Measurements from ENCODE around the gene NR1D1. TPM values are rescaled to one million over a fixed set of nuclear protein-coding genes. Genes with fewer than 3 reads are reported as not detected.

Gene NR1D1
- total and polyA plus RNA-seq, 2 of the 8 experiments (the other 6 are each of a cell fraction or from before 2014, with no cell fraction given) = 1.5 to 4.6 TPM

DNA sequence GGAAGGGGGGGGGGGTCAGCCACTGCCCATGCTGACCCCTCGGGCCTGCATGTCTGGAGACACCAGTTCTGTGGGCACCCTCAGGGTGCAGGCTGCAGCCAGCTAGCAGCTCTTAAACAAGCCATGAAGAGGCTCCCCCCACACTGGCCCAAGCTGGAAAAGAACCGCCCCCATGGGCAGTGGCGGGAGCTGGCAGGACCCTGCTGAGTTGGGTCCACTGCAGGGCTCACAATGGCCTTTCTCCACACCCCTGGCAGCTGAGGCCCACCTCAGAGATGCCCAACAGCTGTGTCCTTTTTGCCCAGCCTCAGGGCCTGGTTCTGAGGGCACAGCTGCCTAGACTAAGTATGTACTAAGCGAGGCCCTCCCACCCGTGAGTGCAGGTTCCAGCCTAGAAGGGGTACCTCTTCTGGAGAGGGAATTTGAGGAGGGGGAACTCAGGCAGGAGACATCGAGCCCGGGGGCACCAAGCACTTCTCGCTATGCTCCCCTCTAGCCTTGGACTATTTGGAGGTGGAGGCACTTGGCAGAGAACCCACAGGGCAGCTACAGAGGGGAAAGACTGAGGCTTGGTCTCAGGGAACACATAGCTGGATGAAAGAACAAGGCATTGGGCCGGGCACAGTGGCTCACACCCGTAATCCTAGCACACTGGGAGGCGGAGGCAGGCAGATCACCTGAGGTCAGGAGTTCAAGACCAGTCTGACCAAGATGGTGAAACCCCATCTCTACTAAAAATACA lies 34.4 kb downstream of the NR1D1 start (continued):
- TF ChIP-seq, protein P1, sequence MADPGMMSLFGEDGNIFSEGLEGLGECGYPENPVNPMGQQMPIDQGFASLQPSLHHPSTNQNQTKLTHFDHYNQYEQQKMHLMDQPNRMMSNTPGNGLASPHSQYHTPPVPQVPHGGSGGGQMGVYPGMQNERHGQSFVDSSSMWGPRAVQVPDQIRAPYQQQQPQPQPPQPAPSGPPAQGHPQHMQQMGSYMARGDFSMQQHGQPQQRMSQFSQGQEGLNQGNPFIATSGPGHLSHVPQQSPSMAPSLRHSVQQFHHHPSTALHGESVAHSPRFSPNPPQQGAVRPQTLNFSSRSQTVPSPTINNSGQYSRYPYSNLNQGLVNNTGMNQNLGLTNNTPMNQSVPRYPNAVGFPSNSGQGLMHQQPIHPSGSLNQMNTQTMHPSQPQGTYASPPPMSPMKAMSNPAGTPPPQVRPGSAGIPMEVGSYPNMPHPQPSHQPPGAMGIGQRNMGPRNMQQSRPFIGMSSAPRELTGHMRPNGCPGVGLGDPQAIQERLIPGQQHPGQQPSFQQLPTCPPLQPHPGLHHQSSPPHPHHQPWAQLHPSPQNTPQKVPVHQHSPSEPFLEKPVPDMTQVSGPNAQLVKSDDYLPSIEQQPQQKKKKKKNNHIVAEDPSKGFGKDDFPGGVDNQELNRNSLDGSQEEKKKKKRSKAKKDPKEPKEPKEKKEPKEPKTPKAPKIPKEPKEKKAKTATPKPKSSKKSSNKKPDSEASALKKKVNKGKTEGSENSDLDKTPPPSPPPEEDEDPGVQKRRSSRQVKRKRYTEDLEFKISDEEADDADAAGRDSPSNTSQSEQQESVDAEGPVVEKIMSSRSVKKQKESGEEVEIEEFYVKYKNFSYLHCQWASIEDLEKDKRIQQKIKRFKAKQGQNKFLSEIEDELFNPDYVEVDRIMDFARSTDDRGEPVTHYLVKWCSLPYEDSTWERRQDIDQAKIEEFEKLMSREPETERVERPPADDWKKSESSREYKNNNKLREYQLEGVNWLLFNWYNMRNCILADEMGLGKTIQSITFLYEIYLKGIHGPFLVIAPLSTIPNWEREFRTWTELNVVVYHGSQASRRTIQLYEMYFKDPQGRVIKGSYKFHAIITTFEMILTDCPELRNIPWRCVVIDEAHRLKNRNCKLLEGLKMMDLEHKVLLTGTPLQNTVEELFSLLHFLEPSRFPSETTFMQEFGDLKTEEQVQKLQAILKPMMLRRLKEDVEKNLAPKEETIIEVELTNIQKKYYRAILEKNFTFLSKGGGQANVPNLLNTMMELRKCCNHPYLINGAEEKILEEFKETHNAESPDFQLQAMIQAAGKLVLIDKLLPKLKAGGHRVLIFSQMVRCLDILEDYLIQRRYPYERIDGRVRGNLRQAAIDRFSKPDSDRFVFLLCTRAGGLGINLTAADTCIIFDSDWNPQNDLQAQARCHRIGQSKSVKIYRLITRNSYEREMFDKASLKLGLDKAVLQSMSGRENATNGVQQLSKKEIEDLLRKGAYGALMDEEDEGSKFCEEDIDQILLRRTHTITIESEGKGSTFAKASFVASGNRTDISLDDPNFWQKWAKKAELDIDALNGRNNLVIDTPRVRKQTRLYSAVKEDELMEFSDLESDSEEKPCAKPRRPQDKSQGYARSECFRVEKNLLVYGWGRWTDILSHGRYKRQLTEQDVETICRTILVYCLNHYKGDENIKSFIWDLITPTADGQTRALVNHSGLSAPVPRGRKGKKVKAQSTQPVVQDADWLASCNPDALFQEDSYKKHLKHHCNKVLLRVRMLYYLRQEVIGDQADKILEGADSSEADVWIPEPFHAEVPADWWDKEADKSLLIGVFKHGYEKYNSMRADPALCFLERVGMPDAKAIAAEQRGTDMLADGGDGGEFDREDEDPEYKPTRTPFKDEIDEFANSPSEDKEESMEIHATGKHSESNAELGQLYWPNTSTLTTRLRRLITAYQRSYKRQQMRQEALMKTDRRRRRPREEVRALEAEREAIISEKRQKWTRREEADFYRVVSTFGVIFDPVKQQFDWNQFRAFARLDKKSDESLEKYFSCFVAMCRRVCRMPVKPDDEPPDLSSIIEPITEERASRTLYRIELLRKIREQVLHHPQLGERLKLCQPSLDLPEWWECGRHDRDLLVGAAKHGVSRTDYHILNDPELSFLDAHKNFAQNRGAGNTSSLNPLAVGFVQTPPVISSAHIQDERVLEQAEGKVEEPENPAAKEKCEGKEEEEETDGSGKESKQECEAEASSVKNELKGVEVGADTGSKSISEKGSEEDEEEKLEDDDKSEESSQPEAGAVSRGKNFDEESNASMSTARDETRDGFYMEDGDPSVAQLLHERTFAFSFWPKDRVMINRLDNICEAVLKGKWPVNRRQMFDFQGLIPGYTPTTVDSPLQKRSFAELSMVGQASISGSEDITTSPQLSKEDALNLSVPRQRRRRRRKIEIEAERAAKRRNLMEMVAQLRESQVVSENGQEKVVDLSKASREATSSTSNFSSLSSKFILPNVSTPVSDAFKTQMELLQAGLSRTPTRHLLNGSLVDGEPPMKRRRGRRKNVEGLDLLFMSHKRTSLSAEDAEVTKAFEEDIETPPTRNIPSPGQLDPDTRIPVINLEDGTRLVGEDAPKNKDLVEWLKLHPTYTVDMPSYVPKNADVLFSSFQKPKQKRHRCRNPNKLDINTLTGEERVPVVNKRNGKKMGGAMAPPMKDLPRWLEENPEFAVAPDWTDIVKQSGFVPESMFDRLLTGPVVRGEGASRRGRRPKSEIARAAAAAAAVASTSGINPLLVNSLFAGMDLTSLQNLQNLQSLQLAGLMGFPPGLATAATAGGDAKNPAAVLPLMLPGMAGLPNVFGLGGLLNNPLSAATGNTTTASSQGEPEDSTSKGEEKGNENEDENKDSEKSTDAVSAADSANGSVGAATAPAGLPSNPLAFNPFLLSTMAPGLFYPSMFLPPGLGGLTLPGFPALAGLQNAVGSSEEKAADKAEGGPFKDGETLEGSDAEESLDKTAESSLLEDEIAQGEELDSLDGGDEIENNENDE (IDR thresholded peaks at IDR 0.05; ENCODE audit: insufficient replicate concordance, low read length) = no peak
- TF ChIP-seq SIX5 (IDR thresholded peaks at IDR 0.05; ENCODE audit: low read depth, low read length) (no peak), SIN3A (conservative IDR thresholded peaks at IDR 0.05 in 1 of 2, IDR thresholded peaks at IDR 0.05 in 1 of 2; ENCODE audit: low read depth in 1 of 2, low read length in 2 of 2) (no peak), RBBP5 (IDR thresholded peaks at IDR 0.05; ENCODE audit: borderline replicate concordance, low read depth, low read length) (no peak), BRCA1 (IDR thresholded peaks at IDR 0.05; ENCODE audit: low read depth, low read length) (no peak), SUZ12 (IDR thresholded peaks at IDR 0.05; ENCODE audit: low read length) (no peak), KDM1A (IDR thresholded peaks at IDR 0.05; ENCODE audit: borderline replicate concordance, low read length) (no peak), SRF (IDR thresholded peaks at IDR 0.05; ENCODE audit: low read depth, low read length) (no peak), GABPA (IDR thresholded peaks at IDR 0.05; ENCODE audit: borderline replicate concordance, insufficient read depth, low read length) (no peak)
- TF ChIP-seq, protein P2, sequence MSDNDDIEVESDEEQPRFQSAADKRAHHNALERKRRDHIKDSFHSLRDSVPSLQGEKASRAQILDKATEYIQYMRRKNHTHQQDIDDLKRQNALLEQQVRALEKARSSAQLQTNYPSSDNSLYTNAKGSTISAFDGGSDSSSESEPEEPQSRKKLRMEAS (IDR thresholded peaks at IDR 0.05) = no peak

Measured in H1 (cell line).